ENCODE data around the gene FOXP1.

FOXP1 gene

GRCh38 chr3:71176366-71176765 lies 407.2 kb downstream of the FOXP1 start:
- TF ChIP-seq EZH2phosphoT487 (IDR thresholded peaks at IDR 0.05; ENCODE audit: low read depth) (no peak), CTCF (IDR thresholded peaks at IDR 0.05; ENCODE audit: low read depth, low read length) (no peak)
- no peaks in the 10 kb centered on the region for H3K9me3 ChIP-seq (ENCODE audit: insufficient read depth, low read length)
- no peak overlapping the region for H3K27ac ChIP-seq (ENCODE audit: low read length)

GRCh38 chr3:71175691-71176365 lies 407.7 kb downstream of the FOXP1 start:
- H3K9ac ChIP-seq (ENCODE audit: low read length) = no peak overlapping the region
- no peak overlapping the region for H3K27ac ChIP-seq (ENCODE audit: low read length)
- TF ChIP-seq EZH2phosphoT487 (IDR thresholded peaks at IDR 0.05; ENCODE audit: low read depth) = no peak
- no peak for TF ChIP-seq CTCF (IDR thresholded peaks at IDR 0.05; ENCODE audit: low read depth, low read length)
- H2AFZ ChIP-seq (ENCODE audit: low read depth, low read length) = peak overlapping the region; percentile 11; the same call in 1 of the 2 replicates
- no peaks in the 10 kb centered on the region for H3K9me3 ChIP-seq (ENCODE audit: insufficient read depth, low read length)
- H3K79me2 ChIP-seq (ENCODE audit: low read length) = no peaks in the 10 kb centered on the region
- no peaks in the 10 kb centered on the region for H4K20me1 ChIP-seq (ENCODE audit: insufficient read depth, low read length)
- no peaks in the 10 kb centered on the region for H3K27me3 ChIP-seq (ENCODE audit: low read depth, low read length)
- no peaks in the 10 kb centered on the region for H3K36me3 ChIP-seq (replicated peaks; ENCODE audit: low read depth, low read length)
- H3K4me3 ChIP-seq (ENCODE audit: low read length) = no peak overlapping the region
- H3K4me1 ChIP-seq (ENCODE audit: low read length) = peaks cover 8% of the 10 kb centered on the region
- H3K4me2 ChIP-seq (ENCODE audit: low read length) = no peak overlapping the region

More at GRCh38 chr3:71176366-71176765, 407.2 kb downstream of the FOXP1 start:
- H3K4me3 ChIP-seq (ENCODE audit: low read length) = no peak overlapping the region
- H3K36me3 ChIP-seq (replicated peaks; ENCODE audit: low read depth, low read length) = no peaks in the 10 kb centered on the region
- H3K9ac ChIP-seq (ENCODE audit: low read length) = no peak overlapping the region
- no peaks in the 10 kb centered on the region for H3K79me2 ChIP-seq (ENCODE audit: low read length)
- H2AFZ ChIP-seq (ENCODE audit: low read depth, low read length) = peak overlapping the region; percentile 11; the same call in 1 of the 2 replicates
- H3K4me2 ChIP-seq (ENCODE audit: low read length) = no peak overlapping the region
- H3K4me1 ChIP-seq (ENCODE audit: low read length) = peaks cover 8% of the 10 kb centered on the region
- H3K27me3 ChIP-seq (ENCODE audit: low read depth, low read length) = no peaks in the 10 kb centered on the region
- no peaks in the 10 kb centered on the region for H4K20me1 ChIP-seq (ENCODE audit: insufficient read depth, low read length)

- no peak overlapping the region for H3K9ac ChIP-seq (ENCODE audit: low read length)
- no peaks in the 10 kb centered on the region for H3K79me2 ChIP-seq (ENCODE audit: low read length)
- peaks cover 27% of the 10 kb centered on the region for H3K4me1 ChIP-seq (ENCODE audit: low read length)
- H3K27me3 ChIP-seq (ENCODE audit: low read depth, low read length) = no peaks in the 10 kb centered on the region
- H3K9me3 ChIP-seq (ENCODE audit: insufficient read depth, low read length) = no peaks in the 10 kb centered on the region
- H3K36me3 ChIP-seq (replicated peaks; ENCODE audit: low read depth, low read length) = no peaks in the 10 kb centered on the region
- no peak overlapping the region for H2AFZ ChIP-seq (ENCODE audit: low read depth, low read length)
- no peak overlapping the region for H3K4me3 ChIP-seq (ENCODE audit: low read length)
- no peak overlapping the region for H3K4me2 ChIP-seq (ENCODE audit: low read length)
- TF ChIP-seq EZH2phosphoT487 (IDR thresholded peaks at IDR 0.05; ENCODE audit: low read depth) (no peak), CTCF (IDR thresholded peaks at IDR 0.05; ENCODE audit: low read depth, low read length) (no peak)
- H4K20me1 ChIP-seq (ENCODE audit: insufficient read depth, low read length) = no peaks in the 10 kb centered on the region
- H3K27ac ChIP-seq (ENCODE audit: low read length) = no peak overlapping the region
Measured at GRCh38 chr3:71172951-71173350, 410.6 kb downstream of the FOXP1 start.

GRCh38 chr3:71172189-71172588 lies 411.3 kb downstream of the FOXP1 start:
- Histone ChIP-seq H2AFZ (ENCODE audit: low read depth, low read length) (no peak overlapping the region), H3K27ac (ENCODE audit: low read length) (no peak overlapping the region), H3K9ac (ENCODE audit: low read length) (no peak overlapping the region), H3K4me2 (ENCODE audit: low read length) (no peak overlapping the region), H3K9me3 (ENCODE audit: insufficient read depth, low read length) (no peaks in the 10 kb centered on the region), H3K79me2 (ENCODE audit: low read length) (no peaks in the 10 kb centered on the region), H4K20me1 (ENCODE audit: insufficient read depth, low read length) (no peaks in the 10 kb centered on the region), H3K4me1 (ENCODE audit: low read length) (peaks cover 31% of the 10 kb centered on the region), H3K27me3 (ENCODE audit: low read depth, low read length) (no peaks in the 10 kb centered on the region), H3K4me3 (ENCODE audit: low read length) (no peak overlapping the region), H3K36me3 (replicated peaks; ENCODE audit: low read depth, low read length) (no peaks in the 10 kb centered on the region)
- TF ChIP-seq CTCF (IDR thresholded peaks at IDR 0.05; ENCODE audit: low read depth, low read length) = no peak
- TF ChIP-seq EZH2phosphoT487 (IDR thresholded peaks at IDR 0.05; ENCODE audit: low read depth) = no peak

All from OCI-LY3 (cell line).